Neuronal stem cell (in vitro differentiated cells): ENCODE measurements around the gene KANSL1.
"Not testable (repeated sequence)": the region's sequence is repeated elsewhere in the genome, so short reads cannot be mapped to it uniquely, and the experiment has no call there.

Experiments
- DNase-seq: peaks from one replicate; pipeline ENCODE4 v3.0.0-alpha.2; 2013; ENCODE audit warnings: low spot score
- H2AFZ ChIP-seq: one replicate; pipeline ENCODE4 v1.6.1; 2013; ENCODE audit warnings: mild to moderate bottlenecking, low read length, inconsistent platforms
- H2AK5ac ChIP-seq: 2 replicates; pipeline ENCODE4 v1.6.1; 2013; ENCODE audit warnings: low read depth, mild to moderate bottlenecking, inconsistent platforms, low read length, moderate library complexity, mixed read lengths
- H2BK120ac ChIP-seq: 2 replicates; pipeline ENCODE4 v1.6.1; 2013; ENCODE audit warnings: low read depth, mild to moderate bottlenecking, inconsistent platforms, low read length, moderate library complexity, mixed read lengths
- H2BK12ac ChIP-seq: one replicate; pipeline ENCODE4 v1.6.1; 2013; ENCODE audit warnings: low read length, inconsistent platforms
- H2BK15ac ChIP-seq: 2 replicates; pipeline ENCODE4 v1.6.1; 2013; ENCODE audit warnings: mild to moderate bottlenecking, low read length, inconsistent platforms, mixed read lengths
- H2BK5ac ChIP-seq: one replicate; pipeline ENCODE4 v1.6.1; 2013; ENCODE audit warnings: inconsistent platforms, mild to moderate bottlenecking, low read length, moderate library complexity
- H3K14ac ChIP-seq: one replicate; pipeline ENCODE4 v1.6.1; 2013; ENCODE audit warnings: low read length, inconsistent platforms
- H3K18ac ChIP-seq: 2 replicates; pipeline ENCODE4 v1.6.1; 2013; ENCODE audit warnings: low read length, inconsistent platforms
- H3K23ac ChIP-seq: 2 replicates; pipeline ENCODE4 v1.6.1; 2013; ENCODE audit warnings: low read depth, mild to moderate bottlenecking, mixed read lengths, low read length, inconsistent platforms; ENCODE audit not compliant: poor library complexity
- H3K27ac ChIP-seq: replicated peaks from 3 replicates; pipeline ENCODE4 v1.5.1; 2013; ENCODE audit warnings: low read length, inconsistent platforms
- H3K27me3 ChIP-seq, 3 experiments: 2 replicates each; pipeline ENCODE4 v1.6.1; 2013; ENCODE audit warnings: low read length in 3 of 3, mild to moderate bottlenecking in 2 of 3, inconsistent platforms in 1 of 3, low read depth in 1 of 3, mixed read lengths in 1 of 3, moderate library complexity in 1 of 3; ENCODE audit not compliant: control insufficient read depth in 3 of 3, insufficient read depth in 3 of 3
- H3K36me3 ChIP-seq, 2 donors: replicated peaks in 1 of 2; 2 replicates each; pipeline ENCODE4 v1.6.1; 2013; ENCODE audit warnings: low read length in 2 of 2; ENCODE audit not compliant: control insufficient read depth in 2 of 2, insufficient read depth in 2 of 2
- H3K4ac ChIP-seq: 2 replicates; pipeline ENCODE4 v1.6.1; 2013; ENCODE audit warnings: inconsistent platforms, mild to moderate bottlenecking, low read length, moderate library complexity
- H3K4me1 ChIP-seq, 2 donors: 1 replicate in 1 of 2; 2 replicates in 1 of 2; pipeline ENCODE4 v1.6.1; 2013; ENCODE audit warnings: low read length in 2 of 2, low read depth in 1 of 2; ENCODE audit not compliant: control insufficient read depth in 2 of 2, insufficient read depth in 1 of 2
- H3K4me2 ChIP-seq: one replicate; pipeline ENCODE4 v1.6.1; 2013; ENCODE audit warnings: mild to moderate bottlenecking, low read length, inconsistent platforms; ENCODE audit not compliant: insufficient read depth, poor library complexity, severe bottlenecking
- H3K4me3 ChIP-seq, 2 donors: 2 replicates each; pipeline ENCODE4 v1.5.1; 2013; ENCODE audit warnings: low read length in 2 of 2, mild to moderate bottlenecking in 2 of 2, inconsistent platforms in 1 of 2, moderate library complexity in 1 of 2
- H3K79me1 ChIP-seq: one replicate; pipeline ENCODE4 v1.6.1; 2013; ENCODE audit warnings: low read depth, mild to moderate bottlenecking, inconsistent platforms, low read length, moderate library complexity
- H3K9ac ChIP-seq: one replicate; pipeline ENCODE4 v1.6.1; 2013; ENCODE audit warnings: mild to moderate bottlenecking, low read depth, low read length, inconsistent platforms; ENCODE audit not compliant: poor library complexity
- H3K9me3 ChIP-seq, 2 donors: replicated peaks in 1 of 2; 2 replicates each; pipeline versions ENCODE3 to v1.6.1; 2013; ENCODE audit warnings: low read length in 2 of 2, mild to moderate bottlenecking in 2 of 2, inconsistent platforms in 1 of 2, low read depth in 1 of 2, mixed read lengths in 1 of 2, moderate library complexity in 1 of 2; ENCODE audit not compliant: control insufficient read depth in 2 of 2, insufficient read depth in 1 of 2
- H4K8ac ChIP-seq: one replicate; pipeline ENCODE4 v1.6.1; 2013; ENCODE audit warnings: low read depth, mild to moderate bottlenecking, inconsistent platforms, low read length, moderate library complexity
- H4K91ac ChIP-seq: one replicate; pipeline ENCODE4 v1.6.1; 2013; ENCODE audit warnings: low read length, low read depth, mild to moderate bottlenecking, inconsistent platforms; ENCODE audit not compliant: poor library complexity
- WGBS, 2 donors: extraction: QIAGEN DNeasy Blood & Tissue Kit; methylation state at CpG; one replicate each; pipeline ENCODE4 v1.1.7; 2013; ENCODE audit warnings: missing lambda C conversion rate in 2 of 2, mixed read lengths in 1 of 2; ENCODE audit not compliant: insufficient read length in 2 of 2, insufficient replicate concordance in 1 of 2; ENCODE audit errors: extremely low coverage in 2 of 2; 5-methylcytosine and 5-hydroxymethylcytosine counted together

The KANSL1 gene

GRCh38 chr17:46106966-46107644 is 86.1 kb downstream of the KANSL1 start:
- Histone ChIP-seq H3K4me3 (no peak overlapping the region), H2BK5ac (no peak overlapping the region), H3K27ac (no peak overlapping the region), H3K14ac (no peak overlapping the region), H3K9ac (no peak overlapping the region), H2AFZ (no peak overlapping the region), H2BK120ac (no peak overlapping the region), H4K8ac (no peak overlapping the region), H2BK15ac (no peak overlapping the region), H3K4ac (no peak overlapping the region), H3K23ac (no peak overlapping the region), H3K79me1 (peaks cover 3% of the 10 kb centered on the region), H3K27me3 (no peaks in the 10 kb centered on the region), H3K9me3 (no peaks in the 10 kb centered on the region), H3K18ac (no peak overlapping the region), H3K36me3 (peaks cover 0 to 3% of the 10 kb centered on the region in 2 donors), H3K4me2 (no peak overlapping the region), H3K4me1 (peaks cover 5 to 7% of the 10 kb centered on the region in 2 donors), H2AK5ac (no peak overlapping the region), H2BK12ac (no peak overlapping the region), H4K91ac (no peak overlapping the region)
- DNase-seq: no peak
- WGBS, 2 donors: no CpG with 5 or more reads among the region's 4 CpGs

GRCh38 chr17:46102806-46103205 is 90.4 kb downstream of the KANSL1 start:
- H4K91ac ChIP-seq, H3K4me2 ChIP-seq, H2BK5ac ChIP-seq, H3K36me3 ChIP-seq, H3K18ac ChIP-seq, H2BK15ac ChIP-seq, H3K27me3 ChIP-seq, H3K79me1 ChIP-seq, H3K4ac ChIP-seq, H2BK12ac ChIP-seq, H3K9ac ChIP-seq, H2AFZ ChIP-seq, H4K8ac ChIP-seq, H3K9me3 ChIP-seq, DNase-seq, H3K4me3 ChIP-seq, H3K27ac ChIP-seq, H3K23ac ChIP-seq, H2BK120ac ChIP-seq, H3K14ac ChIP-seq, H3K4me1 ChIP-seq, H2AK5ac ChIP-seq: not testable (repeated sequence)
- WGBS, 2 donors: no CpG with 5 or more reads among the region's 3 CpGs

DNA sequence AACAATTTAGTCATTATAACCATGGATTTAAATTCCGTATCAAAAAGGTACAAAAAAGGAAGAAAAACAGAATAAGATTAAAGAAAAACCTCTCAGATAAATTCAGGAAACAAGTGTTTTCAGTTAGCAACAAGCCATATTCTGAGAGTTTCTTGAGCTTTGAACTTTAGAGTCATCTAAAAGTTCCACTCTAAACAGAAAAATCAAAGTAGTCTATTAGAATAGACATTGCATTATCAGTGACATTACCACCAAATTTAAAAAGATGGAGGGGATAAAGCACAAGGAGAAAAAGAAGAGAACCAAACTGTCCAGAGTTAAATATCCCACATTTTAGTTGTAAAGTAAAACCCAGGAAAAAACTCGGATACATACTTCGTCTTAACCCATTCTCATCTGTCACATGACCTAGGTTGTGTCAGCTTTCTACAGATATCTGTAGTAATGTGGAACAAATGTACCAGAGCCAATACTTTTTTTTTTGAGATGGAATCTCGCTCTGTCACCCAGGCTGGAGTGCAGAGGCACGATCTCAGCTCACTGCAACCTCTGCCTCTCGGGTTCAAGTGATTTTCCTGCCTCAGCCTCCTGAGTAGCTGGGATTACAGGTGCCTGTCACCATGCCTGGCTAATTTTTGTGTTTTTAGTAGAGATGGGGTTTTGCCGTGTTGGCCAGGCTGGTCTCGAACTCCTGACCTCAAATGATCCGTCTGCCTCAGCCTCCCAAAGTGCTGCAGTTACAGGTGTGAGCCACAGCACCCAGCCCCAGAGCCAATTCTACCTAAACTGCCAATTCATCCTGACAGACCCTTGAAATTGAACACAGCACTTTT is 91.2 kb downstream of the KANSL1 start:
- H4K91ac ChIP-seq, H4K8ac ChIP-seq, H2BK120ac ChIP-seq, H3K79me1 ChIP-seq, H3K4ac ChIP-seq, H3K36me3 ChIP-seq, H3K14ac ChIP-seq, H3K18ac ChIP-seq, H3K4me3 ChIP-seq, H3K9ac ChIP-seq, H2BK12ac ChIP-seq, H2AFZ ChIP-seq, H3K23ac ChIP-seq, H3K27me3 ChIP-seq, H3K9me3 ChIP-seq, H3K4me2 ChIP-seq, H2BK15ac ChIP-seq, H3K4me1 ChIP-seq, H2AK5ac ChIP-seq, H2BK5ac ChIP-seq, DNase-seq, H3K27ac ChIP-seq: not testable (repeated sequence)
- WGBS, 2 donors: no CpG with 5 or more reads among the region's 9 CpGs

DNA sequence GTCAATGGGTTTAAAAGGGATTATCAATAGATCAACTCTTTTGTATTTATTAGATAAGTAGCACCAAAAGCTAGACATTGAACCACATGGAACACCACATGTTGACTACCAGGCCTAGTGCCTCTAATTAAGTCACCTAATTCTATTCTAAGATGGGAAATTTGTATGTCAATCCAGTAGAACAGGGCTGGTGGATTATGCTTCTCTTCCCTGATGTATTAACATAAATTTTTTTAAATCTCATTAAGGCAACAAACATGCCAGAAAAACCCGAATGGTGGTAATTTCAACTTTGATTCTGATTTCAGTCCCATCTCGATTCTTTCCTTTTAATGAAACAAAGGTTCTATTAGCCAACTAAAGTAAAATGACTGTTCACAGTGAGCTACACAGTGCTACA is 92.6 kb downstream of the KANSL1 start:
- Histone ChIP-seq H3K9ac (no peak overlapping the region), H2BK15ac (no peak overlapping the region), H3K4ac (no peak overlapping the region), H3K23ac (no peak overlapping the region), H3K14ac (no peak overlapping the region), H3K4me1 (peaks cover 0 to 3% of the 10 kb centered on the region in 2 donors), H2BK12ac (no peak overlapping the region), H3K9me3 (no peaks in the 10 kb centered on the region), H2BK5ac (no peak overlapping the region), H4K8ac (no peak overlapping the region), H3K36me3 (peaks cover 0 to 3% of the 10 kb centered on the region in 2 donors), H3K27me3 (no peaks in the 10 kb centered on the region), H2BK120ac (no peak overlapping the region), H2AK5ac (no peak overlapping the region), H4K91ac (no peak overlapping the region), H3K4me3 (no peak overlapping the region), H3K4me2 (no peak overlapping the region), H3K18ac (no peak overlapping the region), H3K27ac (no peak overlapping the region), H2AFZ (no peak overlapping the region), H3K79me1 (peaks cover under 1% of the 10 kb centered on the region)
- DNase-seq: no peak
- no CpG with 5 or more reads among the region's 2 CpGs for WGBS, 2 donors
